ENCODE measurements around the gene GPRC5A. TPM values are rescaled to one million over a fixed set of nuclear protein-coding genes. Genes with fewer than 3 reads are reported as not detected.
A peak's percentile ranks its signal among the peaks of the same experiment; 100 is the strongest.

GPRC5A gene
- total RNA-seq, 6 experiments from 2014 or later, result 206 to 371 (median 280) TPM

DNA sequence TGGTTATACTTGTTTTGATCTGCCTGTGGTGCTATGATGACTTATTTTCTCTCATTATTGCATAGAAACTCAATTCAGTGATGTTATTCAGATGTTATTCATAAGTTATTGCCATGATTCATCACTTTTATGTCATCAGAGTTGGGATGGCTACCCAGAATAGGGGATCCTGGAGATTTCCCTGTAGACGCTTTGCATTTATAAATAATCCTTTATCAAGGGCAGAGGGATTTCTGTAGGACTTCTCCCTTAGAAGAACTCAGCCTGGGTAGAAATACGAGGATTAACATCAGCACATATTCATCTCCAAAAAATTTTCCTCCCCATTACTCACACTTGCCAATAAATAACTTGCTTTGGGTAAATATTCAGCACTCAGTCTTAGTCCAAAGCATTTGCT is 4.9 kb downstream of the GPRC5A start:
- peaks cover 93% of the 10 kb centered on the region for H3K4me1 Mint-ChIP-seq (ENCODE audit: low read depth)
- peak; percentile 82 for DNase-seq
- H3K27me3 Mint-ChIP-seq (ENCODE audit: insufficient read depth), result peaks cover 10% of the 10 kb centered on the region
- H3K9me3 Mint-ChIP-seq, result no peaks in the 10 kb centered on the region
- TF ChIP-seq, protein P1, sequence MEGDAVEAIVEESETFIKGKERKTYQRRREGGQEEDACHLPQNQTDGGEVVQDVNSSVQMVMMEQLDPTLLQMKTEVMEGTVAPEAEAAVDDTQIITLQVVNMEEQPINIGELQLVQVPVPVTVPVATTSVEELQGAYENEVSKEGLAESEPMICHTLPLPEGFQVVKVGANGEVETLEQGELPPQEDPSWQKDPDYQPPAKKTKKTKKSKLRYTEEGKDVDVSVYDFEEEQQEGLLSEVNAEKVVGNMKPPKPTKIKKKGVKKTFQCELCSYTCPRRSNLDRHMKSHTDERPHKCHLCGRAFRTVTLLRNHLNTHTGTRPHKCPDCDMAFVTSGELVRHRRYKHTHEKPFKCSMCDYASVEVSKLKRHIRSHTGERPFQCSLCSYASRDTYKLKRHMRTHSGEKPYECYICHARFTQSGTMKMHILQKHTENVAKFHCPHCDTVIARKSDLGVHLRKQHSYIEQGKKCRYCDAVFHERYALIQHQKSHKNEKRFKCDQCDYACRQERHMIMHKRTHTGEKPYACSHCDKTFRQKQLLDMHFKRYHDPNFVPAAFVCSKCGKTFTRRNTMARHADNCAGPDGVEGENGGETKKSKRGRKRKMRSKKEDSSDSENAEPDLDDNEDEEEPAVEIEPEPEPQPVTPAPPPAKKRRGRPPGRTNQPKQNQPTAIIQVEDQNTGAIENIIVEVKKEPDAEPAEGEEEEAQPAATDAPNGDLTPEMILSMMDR (IDR thresholded peaks at IDR 0.05), result no peak
- peaks cover 46% of the 10 kb centered on the region for H3K36me3 Mint-ChIP-seq (ENCODE audit: low read depth)
- peak overlapping the region; percentile 75 for H3K27ac Mint-ChIP-seq
- H3K4me3 Mint-ChIP-seq, result peak overlapping the region; percentile 78

DNA sequence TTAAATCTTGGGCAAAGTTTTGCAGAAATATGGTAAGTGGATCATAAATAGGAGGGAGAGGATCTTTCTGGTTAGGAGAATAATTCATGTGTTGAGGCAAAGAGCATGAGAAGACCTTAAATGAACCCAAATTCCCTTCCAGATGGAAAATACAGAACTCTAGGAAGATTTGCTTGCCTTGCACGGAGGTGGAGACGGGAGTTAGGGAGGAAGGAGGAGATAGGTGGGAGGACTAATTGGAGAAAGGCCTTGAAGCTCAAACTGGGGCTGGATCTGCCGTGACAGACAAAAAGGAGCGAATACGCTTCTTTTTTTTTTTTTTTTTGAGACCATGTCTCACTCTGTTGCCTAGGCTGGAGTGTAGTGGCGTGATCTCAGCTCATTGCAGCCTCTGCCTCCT is 5.9 kb downstream of the GPRC5A start:
- TF ChIP-seq, protein P1 (IDR thresholded peaks at IDR 0.05), result no peak
- Mint-ChIP-seq H3K4me3 (no peak overlapping the region), H3K27me3 (ENCODE audit: insufficient read depth) (peaks cover 10% of the 10 kb centered on the region), H3K9me3 (no peaks in the 10 kb centered on the region), H3K4me1 (ENCODE audit: low read depth) (peaks cover 94% of the 10 kb centered on the region), H3K36me3 (ENCODE audit: low read depth) (peaks cover 37% of the 10 kb centered on the region), H3K27ac (no peak overlapping the region)
- DNase-seq, result no peak

DNA sequence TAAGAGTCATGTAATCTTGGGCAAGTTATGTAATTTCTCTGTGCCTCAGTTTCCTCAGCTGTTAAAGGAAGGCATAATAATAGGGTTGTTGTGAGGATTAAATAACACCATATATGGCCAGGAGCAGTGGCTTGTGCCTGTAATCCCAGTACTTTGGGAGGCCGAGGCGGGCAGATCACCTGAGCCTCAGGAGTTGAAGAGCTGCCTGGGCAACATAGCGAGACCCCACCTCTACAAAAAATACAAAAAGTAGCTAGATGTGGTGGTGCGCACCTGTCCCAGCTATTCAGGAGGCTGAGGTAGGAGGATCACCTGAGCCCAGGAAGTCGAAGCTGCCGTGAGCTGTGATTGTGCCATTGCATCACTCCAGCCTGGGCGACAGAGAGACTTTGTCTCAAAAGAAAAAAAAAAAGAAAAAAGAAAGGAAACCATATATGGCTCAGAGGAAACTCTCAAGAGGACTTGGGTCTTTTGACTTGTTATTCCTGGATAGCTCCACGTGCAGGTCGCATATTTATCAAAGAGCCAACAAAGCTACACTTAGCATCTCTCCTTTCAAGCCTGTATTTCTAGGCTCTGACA is 6.9 kb downstream of the GPRC5A start:
- Mint-ChIP-seq H3K27ac (peak overlapping the region; percentile 73), H3K36me3 (ENCODE audit: low read depth) (peaks cover 28% of the 10 kb centered on the region), H3K4me3 (no peak overlapping the region; the same call in 1 of the 2 replicates), H3K27me3 (ENCODE audit: insufficient read depth) (peaks cover 6% of the 10 kb centered on the region; the same call in 1 of the 2 replicates), H3K4me1 (ENCODE audit: low read depth) (peaks cover 87% of the 10 kb centered on the region), H3K9me3 (no peaks in the 10 kb centered on the region)
- TF ChIP-seq, protein P1 (IDR thresholded peaks at IDR 0.05), result no peak
- DNase-seq, result no peak

DNA sequence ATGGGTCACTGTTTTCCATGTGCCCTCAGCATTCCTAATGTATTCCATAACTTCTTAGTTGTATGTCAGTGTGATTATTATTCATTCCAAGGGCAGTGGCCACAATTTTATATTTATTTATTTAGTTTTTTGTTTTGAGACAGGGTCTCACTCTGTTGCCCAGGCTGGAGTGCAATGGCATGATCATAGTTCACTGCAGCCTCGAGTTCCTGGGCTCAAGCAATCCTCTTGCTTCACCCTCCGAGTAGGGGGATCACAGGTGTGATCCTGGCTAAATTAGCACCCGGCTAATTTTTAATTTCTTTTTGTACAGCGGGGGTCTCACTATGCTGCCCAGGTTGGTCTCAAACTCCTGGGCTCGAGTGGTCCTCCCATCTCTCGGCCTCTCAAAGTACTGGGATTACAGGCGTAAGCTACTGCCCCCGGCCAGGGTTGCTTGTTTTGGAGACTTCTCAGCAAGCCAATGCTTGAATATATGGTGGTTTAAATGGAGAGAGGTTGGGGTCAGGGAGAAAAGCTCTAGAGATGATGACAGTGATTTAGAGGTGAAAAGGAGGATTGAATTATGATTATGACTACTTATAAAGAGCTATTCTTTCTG is 7.6 kb downstream of the GPRC5A start:
- H3K9me3 Mint-ChIP-seq, result no peaks in the 10 kb centered on the region
- DNase-seq, result no peak
- peak overlapping the region; percentile 71; the same call in 1 of the 2 replicates for H3K4me3 Mint-ChIP-seq
- TF ChIP-seq, protein P1 (IDR thresholded peaks at IDR 0.05), result no peak
- peaks cover 89% of the 10 kb centered on the region for H3K4me1 Mint-ChIP-seq (ENCODE audit: low read depth)
- peaks cover 6% of the 10 kb centered on the region; the same call in 1 of the 2 replicates for H3K27me3 Mint-ChIP-seq (ENCODE audit: insufficient read depth)
- peak overlapping the region; percentile 88 for H3K27ac Mint-ChIP-seq
- peaks cover 21% of the 10 kb centered on the region for H3K36me3 Mint-ChIP-seq (ENCODE audit: low read depth)

DNA sequence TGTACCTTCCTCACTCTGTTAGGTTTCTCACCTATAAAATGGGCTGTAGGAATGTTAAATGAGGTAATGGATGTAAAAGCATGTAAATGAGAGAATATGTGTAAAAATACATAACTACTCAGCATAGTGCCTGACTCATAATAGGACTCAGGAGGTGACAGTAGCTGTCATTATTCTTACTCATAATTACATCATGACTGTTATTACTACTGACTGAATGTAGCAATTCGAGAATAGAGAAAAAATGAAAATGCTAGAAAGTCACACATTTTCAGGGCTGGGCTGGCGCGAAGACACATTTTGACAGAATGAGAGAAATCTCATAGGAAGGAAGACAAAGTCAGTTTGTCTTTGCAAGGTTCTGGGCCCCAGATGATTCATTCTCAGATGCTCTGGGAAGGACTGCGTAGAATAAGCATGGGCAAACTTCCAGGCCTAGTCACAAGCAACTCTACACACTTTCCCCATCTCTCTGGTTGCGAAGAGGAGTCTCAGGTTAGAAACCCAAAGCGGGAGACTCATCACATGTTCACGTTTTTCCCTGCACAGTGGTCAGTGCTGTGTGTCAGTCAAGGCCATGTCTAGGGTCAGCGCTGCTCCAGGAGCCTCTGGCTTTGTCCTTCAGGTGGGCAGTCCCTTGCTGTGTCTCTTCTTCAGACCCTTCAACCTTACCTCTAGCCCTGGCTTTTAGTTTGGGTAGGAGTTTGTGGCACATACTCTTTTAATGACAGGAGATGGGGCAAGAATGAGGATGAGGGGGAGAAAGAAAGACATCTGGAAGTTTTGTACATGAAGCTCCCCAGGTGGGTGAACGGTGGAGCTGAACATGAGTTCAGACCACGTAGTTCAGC is 8.4 kb downstream of the GPRC5A start:
- Mint-ChIP-seq H3K27ac (peak overlapping the region; percentile 88), H3K9me3 (no peaks in the 10 kb centered on the region), H3K4me1 (ENCODE audit: low read depth) (peaks cover 89% of the 10 kb centered on the region), H3K27me3 (ENCODE audit: insufficient read depth) (peaks cover 7% of the 10 kb centered on the region; the same call in 1 of the 2 replicates), H3K36me3 (ENCODE audit: low read depth) (peaks cover 19% of the 10 kb centered on the region), H3K4me3 (peak overlapping the region; percentile 71)
- DNase-seq, result peak; percentile 95
- TF ChIP-seq, protein P1 (IDR thresholded peaks at IDR 0.05), result no peak
